HG03039 (cell line): ENCODE measurements around the gene ZNF362.

Experiments
- ATAC-seq: cut with Tn5 transposase; IDR thresholded peaks from one replicate; pipeline ENCODE4 v1.9.1; 2021; ENCODE audit warnings: mild to moderate bottlenecking, moderate library complexity; ENCODE audit not compliant: unreplicated experiment

ZNF362 gene

DNA sequence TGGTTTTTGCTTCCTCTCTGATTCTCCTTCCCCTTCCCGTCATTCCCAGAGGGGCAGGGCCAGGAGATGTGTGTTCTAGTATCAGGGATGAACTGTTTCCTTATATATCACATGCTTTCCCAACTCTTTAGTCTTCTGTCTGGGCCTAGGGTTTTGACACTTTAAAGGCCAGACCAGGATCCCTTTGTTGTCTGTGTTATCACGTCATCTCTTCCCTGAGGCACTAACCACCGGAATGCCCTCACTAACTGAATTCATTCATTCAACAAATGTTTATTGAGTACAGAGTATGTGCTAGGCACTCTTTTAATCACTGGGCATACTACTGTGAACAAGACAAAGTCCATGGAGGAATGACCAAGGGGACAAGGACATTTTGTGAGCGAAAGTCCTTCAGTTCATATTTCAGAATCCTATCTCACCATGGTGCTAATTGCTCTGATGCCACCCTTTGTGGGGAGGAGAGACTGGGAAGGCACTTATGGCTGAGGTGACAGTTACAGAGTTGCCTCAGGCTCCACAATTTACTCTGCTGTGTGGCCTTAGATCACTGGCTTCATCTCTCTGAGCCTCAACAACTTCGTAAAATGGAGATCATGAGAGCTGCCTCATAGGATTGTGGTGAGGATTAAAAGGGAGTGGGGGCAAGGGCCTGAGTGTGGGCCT lies 12.0 kb upstream of the ZNF362 start:
- ATAC-seq, result no peak

DNA sequence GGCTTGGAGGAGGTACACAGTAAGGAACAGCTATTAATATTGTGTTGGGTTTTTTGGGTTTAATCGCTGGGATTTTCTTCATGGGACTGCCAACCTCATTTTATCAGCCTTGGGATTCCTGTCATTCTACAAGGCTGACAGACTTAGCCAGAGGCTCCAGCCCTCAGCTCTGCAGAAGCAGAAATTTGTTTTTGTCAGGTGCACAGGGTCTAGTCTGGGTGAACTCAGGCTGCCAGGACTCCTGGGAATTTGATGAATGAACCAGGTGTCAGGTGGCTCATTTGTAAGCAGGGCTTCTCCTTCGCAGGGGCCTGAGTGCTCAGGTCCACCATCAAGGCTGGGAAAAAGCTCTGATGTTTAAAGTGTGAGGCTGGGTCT lies 11.5 kb upstream of the ZNF362 start:
- ATAC-seq, result no peak

DNA sequence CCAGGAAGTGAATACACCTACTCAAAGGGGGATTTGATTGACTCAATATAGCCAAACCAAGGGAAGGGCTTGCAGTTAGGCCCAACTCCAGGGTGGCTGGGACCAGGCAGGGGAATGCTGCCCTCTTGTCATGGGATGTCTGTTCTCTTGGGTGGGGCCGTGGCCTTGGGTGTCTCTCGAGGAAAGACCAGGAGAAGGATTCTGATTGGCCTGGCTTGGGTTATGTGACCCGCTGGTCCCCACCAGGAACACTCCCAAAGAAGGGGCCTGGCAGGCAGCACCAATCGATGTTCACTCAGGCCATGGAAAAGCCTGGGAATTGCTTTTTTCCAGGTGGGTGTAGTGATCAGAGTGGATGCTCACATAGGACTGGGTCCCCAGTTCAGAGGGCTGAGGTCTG lies 10.1 kb upstream of the ZNF362 start:
- no peak for ATAC-seq

DNA sequence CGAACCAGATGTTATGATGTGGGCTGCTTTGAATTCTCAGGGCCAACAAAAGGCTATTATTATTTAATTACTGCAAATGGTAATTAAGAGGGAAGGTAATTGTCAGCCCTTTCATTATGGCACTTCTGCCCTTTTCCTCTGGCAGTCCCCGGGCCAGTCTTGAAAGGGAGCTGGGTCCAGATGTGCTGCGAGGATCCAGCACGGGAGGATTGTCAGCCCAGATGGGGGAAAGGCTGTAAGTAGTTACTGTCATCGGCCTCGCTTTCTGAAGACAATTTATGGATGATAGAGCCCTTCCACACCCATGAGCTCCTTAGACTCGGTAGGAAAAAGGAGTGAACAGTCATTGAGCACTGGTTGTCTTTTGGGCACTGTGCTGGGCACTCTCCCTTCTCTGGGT lies 8.7 kb upstream of the ZNF362 start:
- ATAC-seq, result no peak

DNA sequence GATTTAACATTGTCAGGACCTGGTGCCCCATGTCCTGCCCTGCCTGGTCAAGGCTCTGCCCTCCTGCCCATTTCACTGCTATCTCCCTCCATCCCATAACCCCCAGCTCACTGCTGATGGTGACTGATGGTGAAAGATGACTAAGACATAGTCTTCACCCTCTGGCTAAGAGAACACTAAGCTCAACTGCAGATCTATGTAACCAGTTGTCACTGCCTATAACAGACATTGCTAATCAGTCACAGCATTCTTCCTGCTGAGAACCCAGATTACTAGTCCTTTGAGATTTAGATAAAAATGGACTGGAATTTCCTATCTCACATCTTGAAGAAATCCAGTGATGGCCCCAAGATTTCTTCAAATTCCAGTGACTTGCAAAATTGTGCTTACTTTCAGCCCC lies 8.0 kb upstream of the ZNF362 start:
- no peak for ATAC-seq

DNA sequence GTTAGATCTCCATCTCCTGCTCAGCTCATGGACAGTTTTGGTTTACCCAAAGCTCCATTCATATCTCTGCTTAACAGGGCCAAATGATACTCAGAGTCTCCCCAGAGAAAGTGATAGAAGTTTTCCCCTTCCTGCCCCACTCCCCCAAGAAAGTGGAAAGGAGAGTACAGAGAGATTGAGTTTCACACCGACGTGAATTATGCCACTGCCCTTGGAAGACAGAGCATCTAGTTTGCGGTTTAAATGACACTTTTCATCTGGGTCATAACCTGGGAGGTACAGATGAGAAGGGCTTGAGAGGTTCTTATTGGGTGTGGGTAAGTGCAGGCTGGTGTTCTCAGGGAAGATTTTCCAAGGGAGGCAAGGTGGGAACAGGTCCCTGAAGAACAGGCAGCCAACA lies 6.9 kb upstream of the ZNF362 start:
- ATAC-seq, result no peak

DNA sequence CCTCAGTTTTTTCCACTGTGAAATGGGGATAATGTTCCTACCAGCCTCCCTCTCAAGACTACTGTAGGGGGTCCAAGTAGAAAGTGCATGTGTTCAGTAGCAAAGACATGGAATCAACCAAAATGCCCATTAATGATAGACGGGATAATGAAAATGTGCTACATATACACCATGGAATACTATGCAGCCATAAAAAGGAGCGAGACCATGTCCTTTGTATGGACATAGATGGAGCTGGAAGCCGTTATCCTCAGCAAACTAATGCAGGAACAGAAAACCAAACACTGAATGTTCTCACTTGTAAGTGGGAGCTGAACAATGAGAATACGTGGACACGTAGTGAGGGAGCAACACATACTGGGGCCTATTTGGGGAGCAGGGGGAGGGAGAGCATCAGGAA lies 6.1 kb upstream of the ZNF362 start:
- ATAC-seq, result no peak

DNA sequence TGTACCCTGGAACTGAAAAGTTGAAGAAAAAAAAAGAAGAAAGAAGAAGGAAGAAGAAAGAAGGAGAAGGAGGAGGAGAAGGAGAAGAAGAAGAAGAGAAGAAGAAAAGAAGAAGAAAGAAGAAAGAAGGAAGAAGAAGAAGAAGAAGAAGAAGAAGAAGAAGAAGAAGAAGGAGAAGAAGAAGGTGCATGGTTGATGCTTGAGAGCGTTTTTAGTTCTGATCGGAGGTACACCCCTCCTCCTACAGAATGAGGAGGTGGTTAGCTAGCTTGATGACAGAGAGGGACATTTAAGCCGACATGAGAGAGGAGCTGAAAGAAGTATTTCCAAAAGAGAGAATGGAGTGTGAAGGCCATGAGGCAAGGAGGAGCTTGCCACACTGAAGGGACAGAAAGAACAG lies 5.6 kb upstream of the ZNF362 start:
- ATAC-seq, result no peak

DNA sequence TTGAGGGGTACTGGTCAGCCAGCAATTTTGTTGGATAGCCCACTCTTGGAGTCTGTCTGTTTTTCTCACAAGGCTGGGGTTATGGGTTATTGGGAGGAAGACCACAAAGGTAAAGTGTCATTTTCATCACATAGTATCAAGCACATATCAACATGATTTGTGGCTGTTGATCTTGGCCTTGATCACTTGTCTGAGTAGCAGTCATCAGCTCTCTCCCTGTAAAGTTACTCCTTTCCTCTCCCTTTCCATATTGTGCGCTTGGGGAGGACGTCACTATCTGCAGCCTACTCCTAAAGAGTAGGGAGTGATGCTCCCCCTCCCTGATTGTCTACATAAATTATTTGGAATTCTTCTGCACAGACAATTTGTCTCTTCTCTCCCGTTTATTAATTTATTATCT lies 1.8 kb upstream of the ZNF362 start:
- no peak for ATAC-seq

DNA sequence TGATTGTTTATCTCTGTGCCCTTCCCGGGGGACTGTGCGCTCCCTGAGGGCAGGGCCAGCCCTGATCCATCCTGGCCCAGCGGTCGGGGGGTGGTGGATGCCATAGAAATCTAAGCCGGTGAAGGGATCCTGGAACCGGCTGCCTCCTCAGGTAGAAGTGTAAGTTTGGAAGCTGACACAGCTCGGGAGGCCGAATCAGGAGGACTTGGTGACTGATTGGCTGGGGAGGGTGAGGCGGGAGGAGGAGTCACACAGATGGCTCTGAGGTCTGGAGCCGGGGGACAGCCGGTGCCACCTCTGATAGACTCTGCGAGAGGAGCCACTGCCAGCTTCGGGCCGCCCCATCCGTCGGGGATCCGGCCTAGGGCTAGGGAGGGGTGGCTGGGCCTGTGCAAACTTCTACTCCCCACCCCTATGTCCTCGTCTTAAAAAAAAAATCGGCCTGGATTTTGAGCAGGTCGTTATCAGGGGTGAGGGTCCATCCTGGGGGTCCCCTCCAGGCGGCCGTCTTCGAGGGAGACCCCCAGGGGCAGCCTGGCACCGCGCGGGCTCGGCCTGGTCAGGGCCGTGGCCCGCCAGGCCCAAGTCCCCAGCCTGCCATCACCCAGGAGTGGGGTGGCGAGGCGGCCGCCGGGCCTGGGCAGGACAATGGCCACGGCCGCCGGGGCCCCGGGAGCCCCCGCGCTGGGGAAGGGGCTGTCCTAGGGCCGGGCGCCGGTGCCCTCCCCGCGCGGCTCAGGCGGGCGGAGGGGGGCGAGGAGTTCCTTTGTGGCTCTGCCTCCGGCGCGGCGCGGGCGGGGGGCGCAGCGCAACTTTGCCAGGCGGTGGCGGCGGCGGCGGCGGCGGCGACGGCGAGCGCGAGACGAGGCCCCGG lies 708 bp upstream of the ZNF362 start:
- no peak for ATAC-seq

DNA sequence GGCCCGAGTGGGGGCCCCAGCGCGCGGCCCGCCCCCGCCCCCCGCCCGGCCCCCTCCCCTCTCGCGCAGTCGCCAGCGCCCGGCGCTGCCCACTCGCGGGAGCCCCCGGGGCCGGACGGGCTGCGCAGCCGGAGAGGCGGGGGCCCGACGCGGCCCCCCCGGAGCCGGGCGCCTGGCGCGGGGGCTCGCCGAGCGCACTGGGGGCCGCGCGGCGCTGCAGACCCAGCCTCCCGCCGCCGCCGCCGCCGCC lies 146 bp upstream of the ZNF362 start:
- ATAC-seq, result no peak

DNA sequence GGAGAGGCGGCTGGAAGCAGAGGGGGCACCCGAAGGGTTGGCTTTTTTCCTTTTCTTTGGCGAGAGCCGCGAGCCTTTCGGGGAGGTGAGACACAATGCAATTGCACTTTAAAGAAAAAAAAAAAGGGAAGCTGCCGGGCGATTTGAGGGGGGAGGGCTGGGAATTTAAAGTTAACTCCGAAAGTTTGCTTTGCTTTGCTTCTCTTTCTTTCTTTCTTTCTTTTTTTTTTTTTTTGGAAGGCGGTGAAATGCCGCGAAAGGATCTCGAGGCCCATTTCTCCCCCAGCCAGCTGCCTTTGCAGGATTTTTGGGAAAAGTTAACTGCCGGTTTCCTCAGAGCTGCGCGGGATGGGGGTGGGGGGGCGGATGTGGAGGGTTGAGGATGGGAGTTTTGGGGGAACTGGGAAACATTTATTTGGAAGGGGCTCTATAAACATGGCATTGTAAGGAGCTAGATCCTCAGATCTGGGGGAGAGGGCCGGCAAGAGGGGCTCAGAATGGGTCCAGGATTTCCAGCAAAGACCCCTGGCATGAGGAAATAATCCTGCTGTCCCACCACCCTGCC lies 997 bp downstream of the ZNF362 start:
- no peak for ATAC-seq

DNA sequence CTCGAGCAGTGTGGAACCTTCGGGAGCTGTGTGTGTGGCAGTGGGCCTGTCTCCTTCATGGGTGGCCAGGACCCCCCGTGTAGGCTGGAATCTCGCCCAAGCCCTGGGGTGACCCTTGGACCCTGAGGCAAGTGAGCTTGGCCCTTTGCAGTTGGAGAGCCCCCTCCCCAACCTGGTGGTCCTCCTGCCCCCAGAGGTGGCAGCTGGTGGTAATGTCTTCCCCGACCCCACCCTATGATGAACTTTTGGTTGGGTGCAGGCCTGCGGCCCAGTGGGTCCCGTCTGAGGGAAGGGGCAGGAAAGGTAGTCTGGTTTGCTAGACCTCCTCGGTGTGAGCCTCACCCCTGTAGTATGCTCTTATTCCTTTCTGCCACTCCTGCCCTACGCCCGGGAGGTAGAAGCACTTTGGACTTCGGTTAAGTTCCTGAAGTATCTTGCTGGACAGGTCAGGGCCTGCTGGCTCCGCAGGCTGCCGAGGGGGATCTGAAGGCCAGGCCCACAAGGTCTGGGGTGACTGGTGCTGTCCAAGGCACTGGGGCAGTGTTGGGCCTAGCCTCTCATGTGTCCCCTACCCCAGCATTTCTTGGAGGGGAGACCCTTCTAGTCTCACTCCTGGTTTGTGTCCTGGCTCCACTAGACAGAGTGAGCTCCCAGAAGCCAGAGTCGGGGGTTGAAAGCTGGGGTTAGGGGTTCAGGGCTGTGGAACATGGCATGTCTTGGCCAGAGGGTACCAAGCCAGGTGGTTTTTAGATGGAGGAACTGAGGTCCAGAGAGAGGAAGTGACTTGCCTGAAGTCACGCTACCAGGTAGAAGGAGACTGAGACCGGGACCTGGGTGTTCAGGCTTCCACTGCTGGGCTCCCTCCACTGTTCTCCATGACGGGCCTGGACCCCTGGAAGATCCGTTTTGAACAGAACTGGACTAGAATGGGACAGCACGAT lies 1.8 kb downstream of the ZNF362 start:
- no peak for ATAC-seq

DNA sequence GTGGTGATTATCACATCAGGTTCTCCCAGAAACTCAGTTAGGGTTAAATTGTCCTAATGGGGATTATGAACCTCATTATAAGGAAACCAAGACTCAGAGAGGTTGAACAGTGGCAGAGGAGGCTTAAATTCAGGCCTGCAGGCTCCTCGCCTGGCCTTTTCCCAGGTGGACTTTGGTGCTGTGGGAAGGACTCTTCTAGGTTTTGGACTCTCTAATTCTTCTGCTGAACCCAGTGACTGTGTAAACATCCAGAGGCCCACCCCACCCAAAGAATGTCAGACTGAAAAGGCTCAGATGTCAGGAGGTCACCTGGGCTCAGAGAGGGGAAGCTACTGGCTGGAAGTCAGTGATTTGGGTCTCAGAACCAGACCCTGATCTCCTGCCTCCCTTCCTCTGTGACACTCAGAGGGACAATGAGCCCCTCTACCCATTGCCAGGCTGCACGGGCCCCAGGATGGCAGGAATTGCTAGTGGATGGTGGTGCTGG lies 2.5 kb downstream of the ZNF362 start:
- ATAC-seq, result no peak

DNA sequence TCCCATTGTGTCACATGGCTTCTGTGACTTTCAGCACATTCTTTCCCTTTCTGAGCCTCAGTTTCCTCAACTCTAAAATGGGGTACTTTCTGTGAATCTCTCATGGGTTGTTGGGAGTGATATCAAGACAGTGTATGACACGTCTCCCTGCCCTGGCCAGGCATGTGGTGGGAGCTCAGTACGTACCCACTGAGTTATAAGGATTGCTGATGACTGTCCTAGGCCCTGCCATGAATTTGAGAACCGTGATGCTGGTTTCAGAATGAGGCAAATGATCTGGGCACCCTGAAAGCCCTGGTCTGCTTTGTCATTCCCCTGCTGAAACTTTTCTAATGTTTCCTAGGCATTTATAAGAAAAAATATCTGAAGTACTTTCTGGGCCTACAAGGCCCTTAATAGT lies 3.6 kb downstream of the ZNF362 start:
- no peak for ATAC-seq

DNA sequence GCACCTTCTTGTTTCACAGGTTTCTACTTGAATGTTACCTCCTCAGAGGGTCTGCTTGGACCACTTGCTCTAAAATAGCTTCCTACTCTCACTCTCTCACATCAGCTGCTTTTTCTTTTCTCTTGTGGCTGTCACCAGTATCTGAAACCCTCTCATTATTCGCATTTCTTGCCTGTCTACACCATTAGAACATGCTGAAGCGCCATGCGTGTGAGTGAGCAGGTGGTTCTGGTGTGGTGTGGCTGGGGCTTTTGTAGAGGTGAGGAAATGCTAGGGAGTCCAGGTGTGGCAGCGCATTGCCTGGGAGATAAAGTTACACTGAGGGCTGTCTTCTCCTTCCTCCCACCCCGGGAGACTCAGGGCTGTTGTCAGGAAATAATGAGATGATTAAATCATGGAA lies 4.1 kb downstream of the ZNF362 start:
- no peak for ATAC-seq

DNA sequence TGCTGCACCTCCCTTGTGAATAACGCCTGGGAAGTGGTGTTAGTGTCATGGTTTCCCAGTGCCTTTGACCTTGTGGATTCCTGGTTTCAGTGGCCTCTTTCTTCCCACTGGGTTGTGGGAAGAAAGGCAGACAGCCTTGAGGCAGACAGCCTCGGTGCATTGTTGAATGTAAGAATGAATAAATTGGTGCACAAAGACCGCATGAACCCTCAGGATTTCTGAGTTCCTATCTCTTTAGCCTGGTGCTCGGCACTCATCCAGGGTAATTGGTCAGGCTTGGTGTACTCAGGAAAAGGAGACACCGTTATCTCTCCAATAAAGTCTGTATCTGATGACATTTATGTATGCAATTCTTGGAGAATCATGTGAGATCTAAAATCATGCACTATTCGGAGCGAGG lies 5.1 kb downstream of the ZNF362 start:
- ATAC-seq, result no peak

DNA sequence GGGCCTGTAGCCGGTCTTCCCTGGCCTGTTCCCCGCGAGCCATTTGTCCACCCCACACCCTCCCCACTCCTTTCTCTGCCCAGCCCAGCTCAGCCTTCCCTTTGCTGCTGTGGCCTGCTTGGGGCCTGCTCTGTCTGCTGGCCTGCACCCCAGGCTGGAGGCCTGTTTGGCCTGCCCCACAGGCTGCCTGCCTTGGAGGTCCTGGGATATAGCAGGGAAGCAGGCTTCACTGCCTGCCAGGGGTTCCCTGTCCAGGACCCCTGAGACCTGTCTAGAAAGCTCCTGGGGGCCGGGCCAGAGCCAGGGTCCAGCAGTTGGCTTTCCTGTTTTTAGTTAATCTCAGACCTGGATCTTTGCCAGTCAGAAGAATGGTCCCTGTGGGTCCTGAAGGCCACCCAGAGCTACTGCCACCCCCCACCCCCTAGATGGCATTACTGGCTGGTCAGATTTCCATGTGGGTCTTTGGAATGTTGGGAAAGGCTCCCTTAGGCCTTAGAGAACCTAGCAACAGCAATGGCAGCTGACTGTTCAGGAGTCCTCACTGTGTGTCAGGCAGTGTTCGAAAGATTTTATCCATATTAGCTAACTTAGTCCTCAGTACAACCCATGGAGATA lies 7.7 kb downstream of the ZNF362 start:
- no peak for ATAC-seq

DNA sequence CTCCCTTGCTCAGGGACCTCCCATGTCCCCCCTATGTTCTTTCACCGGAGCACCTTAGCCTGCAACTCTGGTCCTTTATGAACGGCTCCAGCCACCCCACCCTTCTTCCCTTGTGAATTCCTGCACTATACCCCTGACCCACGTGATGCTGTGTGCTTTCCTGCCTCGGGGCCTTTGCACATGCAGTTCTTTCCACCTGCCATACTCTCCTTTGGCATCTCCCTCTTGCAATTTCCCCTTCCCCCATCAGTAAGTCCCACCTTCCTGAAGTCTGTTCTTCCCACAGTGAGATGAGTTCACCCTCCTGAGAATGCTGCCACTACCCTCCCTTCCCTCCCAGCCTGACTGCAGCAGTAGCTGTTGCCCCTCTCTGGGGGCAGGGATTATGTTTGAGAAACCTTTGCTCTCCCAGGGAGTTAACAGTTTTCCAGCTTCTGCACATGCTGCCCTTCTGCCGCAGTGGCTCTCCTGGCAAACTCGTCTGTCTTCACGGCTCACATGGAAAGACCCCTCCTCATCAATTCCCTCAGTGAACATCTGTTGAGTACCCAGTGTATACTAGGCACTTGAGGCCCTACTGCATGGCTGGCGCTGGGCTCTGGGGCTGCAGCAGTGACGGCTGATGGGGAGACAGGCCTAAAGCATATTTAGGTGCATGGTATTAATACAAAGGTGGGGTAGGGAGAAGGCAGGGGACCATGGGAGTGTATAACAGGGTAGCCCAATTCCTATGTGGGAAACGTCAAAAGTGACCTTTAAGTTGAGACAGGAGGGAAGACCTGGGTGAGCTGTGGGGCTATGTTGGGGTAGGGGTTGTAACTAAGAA lies 9.7 kb downstream of the ZNF362 start:
- no peak for ATAC-seq

DNA sequence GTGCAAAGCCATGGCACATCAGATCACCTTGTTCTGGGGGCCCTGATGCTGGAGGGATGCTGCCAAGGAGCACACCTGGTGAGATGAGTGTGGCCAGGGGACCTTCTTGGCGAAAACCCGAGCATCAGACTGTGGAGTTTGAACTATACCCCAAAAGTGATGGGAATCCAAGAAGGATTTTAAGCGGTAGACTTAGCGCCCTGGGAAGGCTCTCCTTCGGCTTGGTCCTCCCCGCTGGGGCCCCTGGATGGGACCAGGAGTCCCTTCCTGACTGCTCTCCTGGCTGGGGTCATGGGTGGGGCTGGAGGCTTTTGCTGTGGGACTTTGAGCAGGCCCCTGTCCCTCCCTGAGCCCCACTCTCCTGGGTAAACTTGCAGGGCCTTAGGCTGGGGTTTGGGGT lies 10.5 kb downstream of the ZNF362 start:
- no peak for ATAC-seq
